ENCODE results near the gene USP7.
"Not testable (repeated sequence)": the region's sequence is repeated elsewhere in the genome, so short reads cannot be mapped to it uniquely, and the experiment has no call there.

Gene USP7

GRCh38 chr16:8923199-8923598, 40.5 kb downstream of the USP7 start:
- DNase-seq = no peak

DNA sequence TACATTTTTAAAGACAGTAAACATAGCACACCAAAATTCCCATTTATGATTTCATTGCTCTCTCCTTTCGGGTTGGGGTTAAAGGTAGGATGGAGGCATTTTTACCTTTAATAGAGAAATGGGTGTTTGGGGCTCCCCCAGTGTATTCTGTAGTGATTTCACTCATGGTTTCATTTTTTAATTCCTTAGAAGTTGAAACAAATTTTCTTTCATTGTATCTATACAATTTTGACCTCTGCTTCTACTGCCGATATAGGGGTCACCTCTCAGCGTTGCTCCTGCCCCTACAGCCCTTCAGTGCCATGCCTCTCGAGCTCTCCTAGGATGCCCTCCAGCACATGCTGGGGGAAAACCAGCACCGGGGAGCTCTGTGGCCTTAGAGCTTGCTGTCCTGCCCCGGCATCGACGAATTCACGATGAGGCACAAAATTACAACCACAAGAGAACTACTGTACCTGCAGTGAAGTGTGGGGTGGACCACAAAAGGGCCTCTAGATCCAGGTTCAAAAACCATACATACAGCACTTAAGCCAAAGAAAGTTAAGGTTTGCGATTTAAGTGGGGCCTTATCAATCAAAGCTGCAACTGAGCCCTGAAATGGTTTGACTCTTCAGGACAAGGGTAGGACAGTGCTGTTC, 42.2 kb downstream of the USP7 start:
- no peak for DNase-seq

- DNase-seq = no peak
Observed at GRCh38 chr16:8920645-8921346, 42.9 kb downstream of the USP7 start.

DNA sequence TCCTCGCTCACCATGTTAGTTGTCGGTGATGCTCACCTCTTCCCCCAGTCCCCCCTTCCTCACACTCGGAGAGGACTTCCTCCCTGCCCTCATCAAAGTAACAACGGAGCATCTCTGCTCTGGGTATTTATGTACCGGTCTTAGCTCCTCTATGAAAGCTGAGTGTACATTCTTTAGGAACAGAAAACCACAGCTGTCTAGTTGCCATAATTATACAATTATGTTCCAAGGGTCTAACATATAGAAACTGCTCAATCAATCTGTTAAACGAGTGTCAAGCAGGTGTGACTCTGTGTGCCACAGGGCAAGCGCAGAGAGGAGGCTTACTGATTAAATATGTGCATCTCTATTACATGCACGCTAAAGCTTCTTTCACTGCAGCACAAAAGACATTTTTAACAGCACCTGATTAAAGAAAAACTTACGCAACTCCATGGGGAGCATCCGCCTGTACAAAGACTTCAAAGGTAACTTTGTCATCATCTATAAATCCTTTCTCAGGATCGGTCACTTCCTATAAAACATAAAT, 43.7 kb downstream of the USP7 start:
- no peak for DNase-seq

GRCh38 chr16:8919089-8919933, 44.4 kb downstream of the USP7 start:
- no peak for DNase-seq

GRCh38 chr16:8917336-8917735, 46.4 kb downstream of the USP7 start:
- not testable (repeated sequence) for DNase-seq

- no peak for DNase-seq
Observed at GRCh38 chr16:8916541-8917225, 47.0 kb downstream of the USP7 start.

GRCh38 chr16:8915722-8916301, 47.9 kb downstream of the USP7 start:
- no peak for DNase-seq

DNA sequence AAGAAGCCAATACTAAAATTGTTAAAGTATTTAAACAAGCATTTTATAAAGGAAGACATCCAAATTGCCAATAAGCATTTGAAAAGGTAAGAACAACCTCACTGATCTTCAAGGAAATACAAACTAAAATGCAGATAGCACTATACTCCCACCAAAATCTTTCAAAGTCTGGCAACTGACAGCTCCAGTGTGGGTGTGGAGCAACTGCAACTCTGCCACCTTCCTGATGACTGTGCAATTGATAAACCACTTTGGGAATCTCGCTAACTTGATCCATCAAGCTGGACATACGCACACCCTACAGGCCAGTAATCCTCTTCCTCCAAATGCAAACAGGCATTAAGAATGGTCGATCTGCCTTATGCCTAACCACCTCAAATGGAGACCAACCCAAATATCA, 49.6 kb downstream of the USP7 start:
- no peak for DNase-seq

- no peak for DNase-seq
Observed at GRCh38 chr16:8912793-8913192, 50.9 kb downstream of the USP7 start.

GRCh38 chr16:8910811-8911210, 52.9 kb downstream of the USP7 start:
- no peak for DNase-seq

- no peak for DNase-seq
Observed at GRCh38 chr16:8908810-8909468, 54.8 kb downstream of the USP7 start.

DNA sequence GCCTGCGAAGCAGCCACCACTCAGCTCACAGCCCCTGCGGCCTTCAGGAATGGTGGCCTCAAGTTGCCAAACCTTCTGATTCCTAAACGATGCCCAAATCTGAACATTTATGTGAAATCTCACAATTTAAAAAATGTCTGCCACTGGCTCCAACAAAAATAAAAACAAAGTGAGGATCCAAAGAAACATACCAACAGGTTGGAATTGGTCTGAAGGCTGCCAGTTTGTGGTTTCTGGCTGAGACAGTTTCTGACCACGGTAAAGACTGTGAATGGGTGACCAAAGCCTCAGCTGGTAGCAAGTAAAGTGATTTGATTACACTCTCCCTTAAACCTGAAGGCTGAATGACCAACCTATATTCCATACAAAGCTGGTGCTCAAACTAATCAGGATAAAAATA, 56.6 kb downstream of the USP7 start:
- no peak for DNase-seq

GRCh38 chr16:8905795-8906591, 57.7 kb downstream of the USP7 start:
- no peak for DNase-seq

- DNase-seq = no peak
Observed at GRCh38 chr16:8905168-8905762, 58.4 kb downstream of the USP7 start.

DNA sequence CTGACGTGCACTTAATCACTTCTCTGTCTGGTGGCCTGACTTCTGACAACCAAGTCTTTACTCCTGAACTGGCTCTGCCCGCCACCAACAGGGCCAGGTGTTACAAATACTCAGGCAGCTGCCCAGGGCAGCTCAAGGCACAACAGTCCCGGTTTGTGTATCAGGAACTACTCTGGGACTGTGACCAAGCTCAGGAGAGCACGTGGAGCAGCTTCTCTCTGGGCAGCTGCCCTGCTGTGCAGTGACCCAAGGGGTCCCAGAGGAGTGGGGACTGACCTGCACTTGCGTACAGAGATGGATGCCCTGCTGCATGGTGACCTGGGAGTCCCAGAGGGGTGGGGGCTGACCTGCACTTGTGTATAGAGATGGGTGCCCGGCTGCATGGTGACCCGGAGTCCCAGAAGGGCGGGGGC, 59.7 kb downstream of the USP7 start:
- DNase-seq = no peak

GRCh38 chr16:8903004-8903403, 60.7 kb downstream of the USP7 start:
- DNase-seq = no peak

DNA sequence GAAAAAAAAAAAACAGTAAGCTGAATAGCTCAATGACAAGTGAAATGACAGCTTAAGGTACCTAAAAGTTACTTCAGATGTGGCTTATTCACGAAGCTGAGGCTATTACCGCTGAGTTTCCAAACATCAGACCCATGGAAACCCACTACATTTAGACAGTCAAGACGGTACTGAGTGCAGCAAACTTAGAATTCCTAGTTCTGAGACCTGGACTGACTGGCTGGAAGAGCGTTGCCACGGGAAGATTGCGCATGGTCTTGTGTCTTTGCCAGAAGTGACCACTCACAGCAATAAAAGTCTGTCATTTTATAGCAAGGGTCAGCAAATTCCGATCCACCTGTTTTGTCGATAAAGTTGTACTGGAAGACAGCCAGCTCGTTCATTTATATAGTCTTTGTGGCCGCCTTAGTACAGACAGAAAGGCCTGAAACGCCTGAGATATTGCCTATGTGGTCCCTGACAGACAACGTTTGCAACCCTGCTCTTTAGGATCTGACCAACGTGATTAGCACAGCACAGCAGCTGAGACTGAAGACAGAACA, 62.3 kb downstream of the USP7 start:
- DNase-seq = no peak

DNA sequence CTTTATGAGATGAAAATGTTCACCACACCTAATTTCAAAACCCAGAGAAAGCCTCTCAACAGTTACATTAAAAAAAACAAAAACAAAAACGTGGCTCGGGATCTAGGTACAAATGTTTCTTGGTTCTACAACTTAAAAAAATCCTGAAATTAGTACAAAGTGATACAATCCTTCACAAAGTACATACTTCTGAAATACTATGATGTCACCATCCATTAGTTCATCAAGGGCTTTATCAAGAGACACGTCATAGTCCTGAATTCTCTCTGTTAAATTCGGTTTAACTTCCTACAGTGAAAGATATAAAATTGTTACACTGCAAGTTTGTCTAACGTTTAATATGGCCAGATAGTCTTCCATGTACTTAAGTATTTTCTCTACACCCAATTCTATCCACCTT, 63.4 kb downstream of the USP7 start:
- no peak for DNase-seq

DNA sequence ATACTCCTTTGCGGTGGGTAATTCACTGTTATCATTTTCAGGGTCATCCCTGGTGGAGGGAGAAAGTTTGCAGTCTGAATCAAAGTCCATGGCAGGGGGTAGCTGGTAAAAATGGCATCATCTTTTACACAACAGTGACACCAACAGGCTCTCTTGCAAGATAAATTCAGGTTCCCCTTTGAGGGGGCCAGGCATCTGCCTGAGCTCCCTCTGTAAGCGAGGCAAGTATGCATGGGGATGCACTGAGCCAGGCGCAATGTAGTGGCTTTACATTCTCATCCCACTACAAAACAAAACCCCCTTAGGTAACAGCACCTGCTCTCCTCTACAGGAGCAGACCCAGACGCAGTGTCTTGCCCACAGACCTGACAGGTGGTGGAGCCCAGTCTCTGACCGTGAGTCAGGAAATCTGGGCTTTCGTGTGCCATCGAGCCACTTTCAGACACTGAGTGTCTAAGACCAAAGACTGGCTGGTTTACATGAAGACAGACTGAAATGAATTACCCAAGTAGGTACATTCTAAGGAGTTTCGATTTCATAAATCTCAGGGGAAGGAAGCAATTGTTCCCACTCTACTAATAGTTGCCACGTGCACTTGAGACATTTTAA, 63.9 kb downstream of the USP7 start:
- DNase-seq = no peak
